ENCODE data around the gene LMNB1. TPM values are rescaled to one million over a fixed set of nuclear protein-coding genes. Genes with fewer than 3 reads are reported as not detected.
A peak's percentile ranks its signal among the peaks of the same experiment; 100 is the strongest.
"Not testable (repeated sequence)": the region's sequence is repeated elsewhere in the genome, so short reads cannot be mapped to it uniquely, and the experiment has no call there.

The LMNB1 gene
- total RNA-seq, 2 experiments from 2014 or later, result 173 to 280 TPM

DNA sequence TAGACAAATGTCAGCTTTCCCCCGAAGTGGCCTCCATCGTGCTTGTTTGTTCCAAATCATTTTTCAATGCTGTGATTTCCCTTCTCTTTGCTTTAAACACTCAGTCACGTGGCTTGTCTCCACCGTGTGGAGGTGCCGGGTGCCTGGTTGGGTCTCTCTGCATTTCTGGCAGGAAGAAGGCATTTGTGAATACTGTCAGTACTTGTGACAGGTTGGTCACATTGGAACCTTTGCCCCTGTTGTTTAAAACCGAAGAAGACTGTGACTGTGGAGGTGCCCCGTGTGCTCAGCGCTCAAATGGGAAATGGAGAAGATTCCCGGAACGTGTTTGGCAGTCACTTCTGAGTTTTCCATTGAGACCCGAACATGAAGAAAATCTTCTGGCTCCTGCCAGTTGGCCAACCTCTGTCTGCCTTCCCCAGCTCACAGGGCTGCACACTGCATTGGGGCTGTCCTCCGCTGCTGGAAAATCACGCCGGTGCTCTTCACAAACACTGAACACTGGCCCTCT is 74.6 kb downstream of the LMNB1 start:
- no peaks in the 10 kb centered on the region for H3K9me3 ChIP-seq (ENCODE audit: low read length)
- no peaks in the 10 kb centered on the region for H3K9me2 ChIP-seq (ENCODE audit: insufficient read depth, low read length)
- intact Hi-C loops (cut with micrococcal nuclease; ENCODE audit: unreplicated experiment), result no loop called here
- ChIA-PET CTCF (ENCODE audit: unreplicated experiment) (no interaction called here), POLR2A (interaction anchor here (0.6 to 1.0 kb wide), 2 partner anchors 9 to 415 kb away, joined by 3 read pairs; no protein-coding TSS in a partner anchor)
- H2AFZ ChIP-seq (ENCODE audit: low read length), result no peak overlapping the region
- H3K36me3 ChIP-seq (ENCODE audit: insufficient read depth, low read length), result peaks cover 8% of the 10 kb centered on the region; the same call in 1 of the 2 replicates
- no TSS peak for BruUV-seq (replicated peaks)
- no peak for TF ChIP-seq EZH2phosphoT487 (IDR thresholded peaks at IDR 0.05; ENCODE audit: borderline replicate concordance, low read depth, low read length)
- TF ChIP-seq, protein P1, sequence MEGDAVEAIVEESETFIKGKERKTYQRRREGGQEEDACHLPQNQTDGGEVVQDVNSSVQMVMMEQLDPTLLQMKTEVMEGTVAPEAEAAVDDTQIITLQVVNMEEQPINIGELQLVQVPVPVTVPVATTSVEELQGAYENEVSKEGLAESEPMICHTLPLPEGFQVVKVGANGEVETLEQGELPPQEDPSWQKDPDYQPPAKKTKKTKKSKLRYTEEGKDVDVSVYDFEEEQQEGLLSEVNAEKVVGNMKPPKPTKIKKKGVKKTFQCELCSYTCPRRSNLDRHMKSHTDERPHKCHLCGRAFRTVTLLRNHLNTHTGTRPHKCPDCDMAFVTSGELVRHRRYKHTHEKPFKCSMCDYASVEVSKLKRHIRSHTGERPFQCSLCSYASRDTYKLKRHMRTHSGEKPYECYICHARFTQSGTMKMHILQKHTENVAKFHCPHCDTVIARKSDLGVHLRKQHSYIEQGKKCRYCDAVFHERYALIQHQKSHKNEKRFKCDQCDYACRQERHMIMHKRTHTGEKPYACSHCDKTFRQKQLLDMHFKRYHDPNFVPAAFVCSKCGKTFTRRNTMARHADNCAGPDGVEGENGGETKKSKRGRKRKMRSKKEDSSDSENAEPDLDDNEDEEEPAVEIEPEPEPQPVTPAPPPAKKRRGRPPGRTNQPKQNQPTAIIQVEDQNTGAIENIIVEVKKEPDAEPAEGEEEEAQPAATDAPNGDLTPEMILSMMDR (conservative IDR thresholded peaks at IDR 0.05; ENCODE audit: low read length), result no peak
- H4K20me1 ChIP-seq (ENCODE audit: insufficient read depth, low read length), result no peaks in the 10 kb centered on the region
- H3K79me2 ChIP-seq (ENCODE audit: insufficient read depth, low read depth, low read length), result no peaks in the 10 kb centered on the region
- H3K4me3 ChIP-seq (ENCODE audit: low read depth, low read length, poor library complexity, severe bottlenecking), result no peak overlapping the region
- H3K27ac ChIP-seq (ENCODE audit: low read depth, low read length, poor library complexity, severe bottlenecking), result no peak overlapping the region
- peaks cover 16% of the 10 kb centered on the region for H3K4me1 ChIP-seq (ENCODE audit: insufficient read depth, low read length, poor library complexity, severe bottlenecking)
- no peak overlapping the region; the same call in 1 of the 2 replicates for H3K4me2 ChIP-seq (ENCODE audit: low read length)
- no peak for DNase-seq (ENCODE audit: low spot score)

DNA sequence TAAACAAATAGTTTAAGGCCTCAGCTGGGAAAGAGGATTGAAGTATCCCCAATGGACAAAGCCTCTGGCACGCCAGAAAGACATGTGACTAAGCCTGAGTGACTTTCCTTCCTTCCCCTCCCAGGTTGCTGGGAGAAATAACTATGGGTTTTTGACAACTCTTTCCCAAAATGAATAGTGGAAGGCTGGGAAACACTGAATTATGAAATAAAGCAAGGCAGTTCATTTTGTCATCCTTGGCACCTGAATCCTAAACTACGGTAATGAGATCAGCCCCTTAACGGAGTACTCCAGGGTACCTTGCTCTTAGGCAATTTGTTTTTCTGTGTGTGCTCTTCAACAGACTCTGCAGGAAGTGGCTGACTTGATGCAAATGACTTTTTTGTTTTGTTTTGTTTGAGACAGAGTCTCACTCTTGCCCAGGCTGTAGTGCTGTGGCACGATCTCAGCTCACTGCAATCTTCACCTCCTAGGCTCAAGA is 75.2 kb downstream of the LMNB1 start:
- BruUV-seq (replicated peaks), result no TSS peak
- peak; percentile 27 for DNase-seq (ENCODE audit: low spot score)
- no peaks in the 10 kb centered on the region for H3K79me2 ChIP-seq (ENCODE audit: insufficient read depth, low read depth, low read length)
- peaks cover 16% of the 10 kb centered on the region for H3K4me1 ChIP-seq (ENCODE audit: insufficient read depth, low read length, poor library complexity, severe bottlenecking)
- H3K9me2 ChIP-seq (ENCODE audit: insufficient read depth, low read length), result no peaks in the 10 kb centered on the region
- POLR2A ChIA-PET, result no interaction called here
- H3K9me3 ChIP-seq (ENCODE audit: low read length), result no peaks in the 10 kb centered on the region
- no peak overlapping the region for H2AFZ ChIP-seq (ENCODE audit: low read length)
- H3K27ac ChIP-seq (ENCODE audit: low read depth, low read length, poor library complexity, severe bottlenecking), result no peak overlapping the region
- TF ChIP-seq, protein P1 (conservative IDR thresholded peaks at IDR 0.05; ENCODE audit: low read length), result no peak
- no peaks in the 10 kb centered on the region for H4K20me1 ChIP-seq (ENCODE audit: insufficient read depth, low read length)
- peak overlapping the region; percentile 30 for H3K4me2 ChIP-seq (ENCODE audit: low read length)
- no peak overlapping the region for H3K4me3 ChIP-seq (ENCODE audit: low read depth, low read length, poor library complexity, severe bottlenecking)
- peaks cover 8% of the 10 kb centered on the region; the same call in 1 of the 2 replicates for H3K36me3 ChIP-seq (ENCODE audit: insufficient read depth, low read length)
- intact Hi-C loops (cut with micrococcal nuclease; ENCODE audit: unreplicated experiment), result no loop called here
- CTCF ChIA-PET (ENCODE audit: unreplicated experiment), result no interaction called here

DNA sequence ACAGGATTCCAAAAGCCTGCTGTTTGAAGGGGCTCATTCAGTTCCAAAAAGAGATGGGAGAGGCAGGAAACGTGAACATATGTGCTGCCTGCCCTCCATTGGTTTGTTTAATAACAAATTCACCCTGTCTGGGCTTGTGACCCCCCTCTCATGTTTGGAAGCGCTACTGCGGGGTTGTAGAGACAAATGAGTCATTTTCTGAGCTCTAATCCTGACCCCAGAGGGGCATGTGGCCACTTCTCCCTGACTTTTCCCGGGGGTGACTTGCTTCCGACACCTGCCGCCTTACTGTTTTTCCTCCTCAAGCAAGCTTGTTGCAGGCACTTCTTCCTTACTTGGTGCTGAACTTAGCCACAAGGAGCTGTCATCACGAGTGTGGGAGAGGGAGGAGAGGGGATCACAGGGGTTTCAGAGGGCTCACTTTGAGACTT is 75.9 kb downstream of the LMNB1 start:
- H4K20me1 ChIP-seq (ENCODE audit: insufficient read depth, low read length), result no peaks in the 10 kb centered on the region
- intact Hi-C loops (cut with micrococcal nuclease; ENCODE audit: unreplicated experiment), result no loop called here
- no peaks in the 10 kb centered on the region for H3K9me2 ChIP-seq (ENCODE audit: insufficient read depth, low read length)
- H3K79me2 ChIP-seq (ENCODE audit: insufficient read depth, low read depth, low read length), result no peaks in the 10 kb centered on the region
- ChIA-PET POLR2A (no interaction called here), CTCF (ENCODE audit: unreplicated experiment) (no interaction called here)
- TF ChIP-seq EZH2phosphoT487 (IDR thresholded peaks at IDR 0.05; ENCODE audit: borderline replicate concordance, low read depth, low read length), result no peak
- TF ChIP-seq, protein P1 (conservative IDR thresholded peaks at IDR 0.05; ENCODE audit: low read length), result no peak
- H3K27ac ChIP-seq (ENCODE audit: low read depth, low read length, poor library complexity, severe bottlenecking), result no peak overlapping the region
- no TSS peak for BruUV-seq (replicated peaks)
- no peak for DNase-seq (ENCODE audit: low spot score)
- no peak overlapping the region for H2AFZ ChIP-seq (ENCODE audit: low read length)
- H3K4me3 ChIP-seq (ENCODE audit: low read depth, low read length, poor library complexity, severe bottlenecking), result no peak overlapping the region
- H3K4me2 ChIP-seq (ENCODE audit: low read length), result no peak overlapping the region
- no peaks in the 10 kb centered on the region for H3K9me3 ChIP-seq (ENCODE audit: low read length)
- H3K36me3 ChIP-seq (ENCODE audit: insufficient read depth, low read length), result peaks cover 8% of the 10 kb centered on the region; the same call in 1 of the 2 replicates
- H3K4me1 ChIP-seq (ENCODE audit: insufficient read depth, low read length, poor library complexity, severe bottlenecking), result peaks cover 16% of the 10 kb centered on the region

DNA sequence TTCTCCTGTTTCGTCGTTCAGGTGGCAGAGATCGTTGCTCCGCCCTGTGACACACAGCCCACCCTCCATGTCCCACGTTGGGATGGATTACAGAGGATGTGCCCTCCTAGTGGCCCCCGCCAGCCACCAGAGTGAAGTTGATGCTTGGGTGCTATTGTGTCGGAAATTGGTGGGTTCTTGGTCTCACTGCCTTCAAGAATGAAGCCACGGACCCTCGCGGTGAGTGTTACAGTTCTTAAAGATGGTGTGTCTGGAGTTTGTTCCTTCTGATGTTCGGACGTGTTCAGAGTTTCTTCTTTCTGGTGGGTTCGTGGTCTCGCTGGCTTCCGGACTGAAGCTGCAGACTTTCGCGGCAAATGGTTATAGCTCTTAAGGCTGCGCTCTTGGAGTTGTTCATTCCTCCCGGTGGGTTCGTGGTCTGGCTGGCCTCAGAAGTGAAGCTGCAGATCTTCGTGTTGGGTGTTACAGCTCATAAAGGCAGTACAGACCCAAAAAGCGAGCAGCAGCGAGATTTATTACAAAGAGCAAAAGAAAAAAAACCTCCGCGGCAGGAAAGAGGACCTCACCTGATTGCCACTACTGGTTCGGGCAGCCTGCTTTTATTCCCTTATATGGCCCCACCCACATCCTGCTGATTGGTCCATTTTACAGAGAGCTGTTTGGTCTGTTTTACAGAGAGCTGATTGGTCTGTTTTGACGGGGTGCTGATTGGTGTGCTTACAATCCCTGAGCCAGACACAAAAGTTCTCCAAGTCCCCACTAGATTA is 76.8 kb downstream of the LMNB1 start:
- H2AFZ ChIP-seq (ENCODE audit: low read length); CTCF ChIA-PET (ENCODE audit: unreplicated experiment); H3K4me3 ChIP-seq (ENCODE audit: low read depth, low read length, poor library complexity, severe bottlenecking); BruUV-seq (replicated peaks); H3K9me3 ChIP-seq (ENCODE audit: low read length); intact Hi-C loops (cut with micrococcal nuclease; ENCODE audit: unreplicated experiment); H3K79me2 ChIP-seq (ENCODE audit: insufficient read depth, low read depth, low read length); DNase-seq (ENCODE audit: low spot score); H4K20me1 ChIP-seq (ENCODE audit: insufficient read depth, low read length); H3K27ac ChIP-seq (ENCODE audit: low read depth, low read length, poor library complexity, severe bottlenecking); H3K9me2 ChIP-seq (ENCODE audit: insufficient read depth, low read length); H3K4me2 ChIP-seq (ENCODE audit: low read length): not testable (repeated sequence)
- POLR2A ChIA-PET, result interaction anchor here (1.3 kb wide), 1 partner anchor 9 kb away, joined by 3 read pairs; no protein-coding TSS in a partner anchor
- Histone ChIP-seq H3K36me3 (ENCODE audit: insufficient read depth, low read length) (peaks cover 15% of the 10 kb centered on the region), H3K4me1 (ENCODE audit: insufficient read depth, low read length, poor library complexity, severe bottlenecking) (peaks cover 16% of the 10 kb centered on the region)
